K562 (cell line): ENCODE results near the gene ZNF689. TPM values are rescaled to one million over a fixed set of nuclear protein-coding genes. Genes with fewer than 3 reads are reported as not detected.
A peak's percentile ranks its signal among the peaks of the same experiment; 100 is the strongest.

Experiments used
- ATF4 ChIP-seq: fragments of 450-650 bp; formaldehyde crosslinking; IDR thresholded peaks from 2 replicates; pipeline ENCODE4 v1.4.0; 2022; ENCODE audit warnings: mild to moderate bottlenecking, moderate library complexity
- CC2D1A ChIP-seq: fragments of 450-650 bp; IDR thresholded peaks from 2 replicates; pipeline ENCODE4 v1.6.1; 2017; ENCODE audit warnings: mild to moderate bottlenecking
- CEBPB ChIP-seq: fragments of 450-650 bp; IDR thresholded peaks from 2 replicates; pipeline ENCODE4 v1.6.1; 2016; ENCODE audit warnings: missing genetic modification characterization, missing compliant biosample characterization
- CHAMP1 ChIP-seq: fragments of 450-650 bp; IDR thresholded peaks from 2 replicates; pipeline ENCODE4 v1.6.1; 2016; ENCODE audit warnings: mild to moderate bottlenecking
- CHCHD3 ChIP-seq: fragments of 250-450 bp; sonication (Bioruptor Pico); IDR thresholded peaks from 2 replicates; pipeline ENCODE4 v2.1.2; 2022; ENCODE audit warnings: mild to moderate bottlenecking
- EGR1 ChIP-seq: fragments of 450-650 bp; conservative IDR thresholded peaks from 2 replicates; pipeline ENCODE4 v1.6.1; 2017; ENCODE audit warnings: mild to moderate bottlenecking
- FOXJ3 ChIP-seq: sonication (generic); formaldehyde crosslinking; IDR thresholded peaks from 2 replicates; pipeline ENCODE4 v1.4.0; 2020; ENCODE audit warnings: mild to moderate bottlenecking, missing genetic modification reagents
- GTF2A2 ChIP-seq: IDR thresholded peaks from 2 replicates; pipeline ENCODE4 v1.6.1; 2016; ENCODE audit warnings: mild to moderate bottlenecking, missing genetic modification characterization, missing compliant biosample characterization
- HNRNPH1 ChIP-seq: fragments of 200-400 bp; formaldehyde crosslinking; optimal IDR thresholded peaks from 2 replicates; pipeline ENCODE3; 2017; ENCODE audit warnings: low read depth, mild to moderate bottlenecking, low read length, moderate library complexity
- ILF3 ChIP-seq: fragments of 450-650 bp; IDR thresholded peaks from 2 replicates; pipeline ENCODE4 v1.6.1; 2018; ENCODE audit warnings: antibody characterized with exemption, mild to moderate bottlenecking, moderate library complexity, borderline replicate concordance
- KAT2B ChIP-seq: IDR thresholded peaks from one replicate; pipeline ENCODE4 v1.6.1; 2012; ENCODE audit warnings: low read depth, mild to moderate bottlenecking, control low read depth, inconsistent platforms, low read length, moderate library complexity
- MCM2 ChIP-seq: fragments of 450-650 bp; IDR thresholded peaks from 2 replicates; pipeline ENCODE4 v1.6.1; 2017; ENCODE audit warnings: low read depth, mild to moderate bottlenecking
- MCM5 ChIP-seq: fragments of 450-650 bp; IDR thresholded peaks from 2 replicates; pipeline ENCODE4 v1.6.1; 2016; ENCODE audit warnings: low read depth
- MTF1 ChIP-seq: fragments of 250-450 bp; sonication (Bioruptor Pico); IDR thresholded peaks from 2 replicates; pipeline ENCODE4 v1.9.0; 2021; ENCODE audit warnings: moderate library complexity, mild to moderate bottlenecking, inconsistent platforms, borderline replicate concordance
- NFRKB ChIP-seq: fragments of 450-650 bp; IDR thresholded peaks from 2 replicates; pipeline ENCODE4 v1.6.1; 2016; ENCODE audit warnings: low read depth
- PCBP2 ChIP-seq: fragments of 200-400 bp; formaldehyde crosslinking; IDR thresholded peaks from 2 replicates; pipeline ENCODE4 v1.6.1; 2018; ENCODE audit warnings: low read length, low read depth, mild to moderate bottlenecking, moderate library complexity; ENCODE audit not compliant: poor library complexity, severe bottlenecking
- PHB ChIP-seq: fragments of 250-450 bp; sonication (Bioruptor Pico); IDR thresholded peaks from 2 replicates; pipeline ENCODE4 v1.5.0; 2021
- PML ChIP-seq: IDR thresholded peaks from 2 replicates; pipeline ENCODE4 v1.6.1; 2012; ENCODE audit warnings: low read length, inconsistent platforms
- PURB ChIP-seq: sonication (generic); formaldehyde crosslinking; IDR thresholded peaks from 2 replicates; pipeline ENCODE4 v1.9.0; 2021; ENCODE audit warnings: low read depth, mild to moderate bottlenecking, missing genetic modification reagents
- SIRT6 ChIP-seq: IDR thresholded peaks from one replicate; pipeline ENCODE4 v1.6.1; 2012; ENCODE audit warnings: low read depth, mild to moderate bottlenecking, control low read depth, inconsistent platforms, low read length, moderate library complexity
- SMARCA5 ChIP-seq: fragments of 450-650 bp; IDR thresholded peaks from 2 replicates; pipeline ENCODE4 v1.6.1; 2016
- SOX6 ChIP-seq: fragments of 450-650 bp; IDR thresholded peaks from 2 replicates; pipeline ENCODE4 v1.6.1; 2014; ENCODE audit warnings: mild to moderate bottlenecking
- SPI1 ChIP-seq: IDR thresholded peaks from 2 replicates; pipeline ENCODE4 v1.6.1; 2011; ENCODE audit warnings: low read depth, low read length, control low read depth, borderline replicate concordance
- TCF3 ChIP-seq: sonication (generic); formaldehyde crosslinking; IDR thresholded peaks from 2 replicates; pipeline ENCODE4 v1.4.0; 2020; ENCODE audit warnings: mild to moderate bottlenecking, missing genetic modification reagents
- ZBTB26 ChIP-seq: fragments of 450-650 bp; formaldehyde crosslinking; IDR thresholded peaks from 2 replicates; pipeline ENCODE4 v1.4.0; 2022; ENCODE audit warnings: missing genetic modification characterization
- ZNF143 ChIP-seq: sonication (generic); formaldehyde crosslinking; IDR thresholded peaks from 2 replicates; pipeline ENCODE4 v1.9.0; 2022; ENCODE audit warnings: mild to moderate bottlenecking, missing genetic modification reagents
- ZNF146 ChIP-seq: IDR thresholded peaks from one replicate; pipeline ENCODE4 v1.6.1; 2018; ENCODE audit warnings: missing compliant biosample characterization; ENCODE audit not compliant: unreplicated experiment
- ZNF561 ChIP-seq: fragments of 450-650 bp; formaldehyde crosslinking; conservative IDR thresholded peaks from 2 replicates; pipeline ENCODE4 v1.4.0; 2020; ENCODE audit warnings: mild to moderate bottlenecking, moderate library complexity
- polyA plus RNA-seq, 8 experiments: library from polyadenylated mRNA; depleted of rRNA in 4 of 8; stranded (reverse) in 5 of 8; unstranded in 3 of 8; fragments of >200 nt; fragmentation: Nextera tagmentation in 2 of 8; fragmentation: Illumina TruSeq in 1 of 8; extraction: Ambion mirVana in 2 of 8; extraction: Trizol in 1 of 8; gene quantifications; 2 replicates each; pipeline versions ENCODE4 v1.2.1 to v1.2.3, GENCODE V29; 2011 to 2014; ENCODE audit warnings: inconsistent platforms in 1 of 8, missing spikeins in 1 of 8
- total RNA-seq, 7 experiments: library from RNA; depleted of rRNA in 6 of 7; stranded (reverse); fragments of >200 nt in 6 of 7; fragmentation: Illumina TruSeq in 2 of 7; extraction: Trizol in 2 of 7; gene quantifications; 2 replicates each; pipeline versions ENCODE4 v1.2.1 to v1.2.3, GENCODE V29; 2011 to 2021; ENCODE audit warnings: low replicate concordance in 1 of 7

Gene ZNF689
- total and polyA plus RNA-seq, 9 of the 15 experiments (the other 6 are each of a cell fraction or from before 2014, with no cell fraction given): 5.4 to 15.4 (median 10.8) TPM

GRCh38 chr16:30657866-30658730 is 47.9 kb upstream of the ZNF689 start, which contains the start of gene FBRS (continued):
- TF ChIP-seq SIRT6 (no peak), NFRKB (no peak), MCM5 (no peak), GTF2A2 (no peak), PHB (CRISPR knock-in tag) (no peak), TCF3 (CRISPR knock-in tag) (0 out of 2 replicates have a peak, but pooled peaks have one; percentile 7), SOX6 (peak; percentile 51; the same call in 1 of the 2 replicates), CHAMP1 (no peak), ZBTB26 (CRISPR knock-in tag) (no peak), KAT2B (no peak), ZNF143 (no peak), PURB (CRISPR knock-in tag) (no peak), SMARCA5 (no peak), CHCHD3 (CRISPR knock-in tag) (no peak), CC2D1A (no peak), EGR1 (peak; percentile 100), PML (peak; percentile 77; the same call in 1 of the 2 replicates), PCBP2 (no peak), ZNF561 (no peak), ATF4 (CRISPR knock-in tag) (peak; percentile 63; the same call in 1 of the 2 replicates), HNRNPH1 (no peak), ILF3 (peak; percentile 66; the same call in 1 of the 2 replicates), MTF1 (CRISPR knock-in tag) (no peak), MCM2 (no peak), FOXJ3 (CRISPR knock-in tag) (no peak), CEBPB (peak; percentile 28; the same call in 1 of the 2 replicates), SPI1 (peak; percentile 72), ZNF146 (CRISPR knock-in tag) (no peak)
